ENCODE data around the gene SLF2. TPM values are rescaled to one million over a fixed set of nuclear protein-coding genes. Genes with fewer than 3 reads are reported as not detected.

SLF2 gene
- total RNA-seq, 2 donors from 2014 or later, result 31.5 to 38.9 TPM

DNA sequence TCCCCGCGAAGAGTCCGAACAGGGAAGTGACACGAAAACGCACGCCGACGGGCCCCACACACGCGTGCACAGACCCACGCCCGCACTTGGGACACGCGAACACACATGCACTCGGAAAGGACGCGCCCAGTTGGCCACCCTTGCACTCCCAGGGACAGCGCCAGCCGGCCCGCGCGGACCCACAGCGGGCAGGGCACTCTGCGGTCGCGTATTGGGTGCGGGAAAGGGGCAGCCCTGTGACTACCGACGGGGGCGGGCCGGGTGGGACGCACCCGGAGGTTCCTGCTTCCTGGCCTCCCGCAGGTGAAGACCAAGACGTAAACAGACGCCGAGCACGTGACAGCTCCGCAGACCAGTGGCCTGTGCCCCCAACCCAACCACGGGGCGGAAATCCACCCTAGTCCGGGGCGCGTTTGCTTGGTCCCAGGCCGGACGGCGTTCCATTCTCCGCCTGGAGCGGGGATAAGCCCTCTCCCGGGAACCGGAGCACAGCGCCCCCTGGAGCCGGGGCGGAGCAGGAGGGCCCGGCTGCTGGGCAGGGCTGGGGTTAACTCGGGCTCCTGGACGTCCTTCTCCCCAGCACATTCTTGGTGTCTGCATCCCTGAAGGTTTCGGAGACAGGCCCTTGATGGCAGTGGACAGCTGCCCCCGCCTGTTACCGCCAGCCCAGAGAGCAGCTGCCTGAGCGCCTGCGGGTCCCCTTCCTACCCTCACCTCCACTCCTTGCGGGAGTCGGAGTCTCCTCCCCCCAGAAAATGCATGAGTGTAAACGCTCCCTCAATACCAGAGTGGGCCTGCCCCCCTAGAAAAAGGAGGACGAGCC, 84.8 kb downstream of the SLF2 start:
- Mint-ChIP-seq H3K27me3 (ENCODE audit: insufficient read depth) (no peaks in the 10 kb centered on the region), H3K4me1 (peaks cover 39% of the 10 kb centered on the region), H3K4me3 (peak overlapping the region; percentile 67), H3K36me3 (ENCODE audit: low read depth) (peaks cover 11% of the 10 kb centered on the region), H3K27ac (peak overlapping the region; percentile 95), H3K9me3 (no peaks in the 10 kb centered on the region)
- Histone ChIP-seq H3K36me3 (ENCODE audit: control insufficient read depth, insufficient read depth, low read length) (peaks cover 21% of the 10 kb centered on the region), H3K9me3 (ENCODE audit: control insufficient read depth, low read length) (no peaks in the 10 kb centered on the region), H3K27me3 (ENCODE audit: control insufficient read depth, insufficient read depth, low read length, poor library complexity, severe bottlenecking) (no peaks in the 10 kb centered on the region), H3K4me3 (ENCODE audit: low read length) (peak overlapping the region; percentile 88), H3K4me1 (ENCODE audit: control insufficient read depth, insufficient read depth, low read length) (peaks cover 3% of the 10 kb centered on the region), H3K9ac (ENCODE audit: extremely low read depth, low read length, poor library complexity, severe bottlenecking) (peak overlapping the region; percentile 78), H3K27ac (ENCODE audit: low read depth, low read length) (peak overlapping the region; percentile 97)
- peak; percentile 97 for DNase-seq
- TF ChIP-seq, protein P1, sequence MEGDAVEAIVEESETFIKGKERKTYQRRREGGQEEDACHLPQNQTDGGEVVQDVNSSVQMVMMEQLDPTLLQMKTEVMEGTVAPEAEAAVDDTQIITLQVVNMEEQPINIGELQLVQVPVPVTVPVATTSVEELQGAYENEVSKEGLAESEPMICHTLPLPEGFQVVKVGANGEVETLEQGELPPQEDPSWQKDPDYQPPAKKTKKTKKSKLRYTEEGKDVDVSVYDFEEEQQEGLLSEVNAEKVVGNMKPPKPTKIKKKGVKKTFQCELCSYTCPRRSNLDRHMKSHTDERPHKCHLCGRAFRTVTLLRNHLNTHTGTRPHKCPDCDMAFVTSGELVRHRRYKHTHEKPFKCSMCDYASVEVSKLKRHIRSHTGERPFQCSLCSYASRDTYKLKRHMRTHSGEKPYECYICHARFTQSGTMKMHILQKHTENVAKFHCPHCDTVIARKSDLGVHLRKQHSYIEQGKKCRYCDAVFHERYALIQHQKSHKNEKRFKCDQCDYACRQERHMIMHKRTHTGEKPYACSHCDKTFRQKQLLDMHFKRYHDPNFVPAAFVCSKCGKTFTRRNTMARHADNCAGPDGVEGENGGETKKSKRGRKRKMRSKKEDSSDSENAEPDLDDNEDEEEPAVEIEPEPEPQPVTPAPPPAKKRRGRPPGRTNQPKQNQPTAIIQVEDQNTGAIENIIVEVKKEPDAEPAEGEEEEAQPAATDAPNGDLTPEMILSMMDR (conservative IDR thresholded peaks at IDR 0.05), result peak; percentile 94
- WGBS, 2 experiments (ENCODE audit: insufficient coverage in 1 of 2, insufficient read length in 1 of 2), result 0 to 1% methylated on average over 9 to 66 of the region's 66 CpGs

DNA sequence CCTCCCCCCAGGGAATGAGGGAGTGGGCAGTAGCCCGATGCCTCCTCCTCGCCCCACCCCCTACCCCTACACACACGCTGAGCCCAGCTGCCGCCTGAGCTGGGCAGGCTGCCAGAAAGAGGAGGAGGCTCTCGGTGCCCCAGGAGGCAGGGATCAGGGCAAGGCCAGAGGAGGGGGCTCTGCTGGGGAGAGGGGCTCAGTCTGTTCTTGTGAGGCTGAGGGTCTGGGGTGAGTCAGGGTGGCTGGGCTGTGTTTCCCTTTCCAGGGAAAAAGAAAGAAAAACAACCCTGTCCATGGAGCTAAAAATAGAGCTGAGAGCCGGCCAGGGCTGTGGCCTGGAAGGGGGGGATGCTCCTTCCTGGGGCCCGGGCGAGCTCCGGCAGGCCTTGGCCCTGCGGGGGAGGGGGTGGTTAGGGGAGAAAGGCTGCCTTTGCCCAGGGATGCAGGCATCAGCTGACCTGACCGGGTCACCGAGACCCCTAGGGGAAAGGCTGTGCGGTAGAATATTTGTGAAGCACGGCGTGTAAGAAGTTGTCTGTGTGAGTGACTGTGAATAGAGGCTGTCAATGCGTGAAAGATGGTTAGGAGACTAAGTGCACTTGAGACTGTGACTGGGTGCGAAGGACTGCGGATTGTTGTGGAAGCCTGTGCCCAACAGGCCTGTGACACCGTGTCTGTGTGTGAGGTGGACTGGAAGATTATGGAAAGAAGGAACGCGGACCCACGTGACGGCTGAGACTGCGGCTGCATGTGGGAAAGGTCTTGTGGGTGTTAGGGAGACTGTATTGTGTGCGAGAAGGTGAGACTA, 85.6 kb downstream of the SLF2 start:
- TF ChIP-seq, protein P1 (conservative IDR thresholded peaks at IDR 0.05), result no peak
- Histone ChIP-seq H3K36me3 (ENCODE audit: control insufficient read depth, insufficient read depth, low read length) (peaks cover 25% of the 10 kb centered on the region), H3K27me3 (ENCODE audit: control insufficient read depth, insufficient read depth, low read length, poor library complexity, severe bottlenecking) (no peaks in the 10 kb centered on the region), H3K4me3 (ENCODE audit: low read length) (peak overlapping the region; percentile 88), H3K9me3 (ENCODE audit: control insufficient read depth, low read length) (no peaks in the 10 kb centered on the region), H3K9ac (ENCODE audit: extremely low read depth, low read length, poor library complexity, severe bottlenecking) (peak overlapping the region; percentile 78), H3K4me1 (ENCODE audit: control insufficient read depth, insufficient read depth, low read length) (peaks cover 3% of the 10 kb centered on the region), H3K27ac (ENCODE audit: low read depth, low read length) (peak overlapping the region; percentile 97)
- peak overlapping the region; percentile 91 for H3K27ac Mint-ChIP-seq
- whole genome bisulfite sequencing, 2 experiments (ENCODE audit: insufficient coverage in 1 of 2, insufficient read length in 1 of 2), result 12 to 19% methylated on average over 10 to 25 of the region's 25 CpGs
- H3K4me3 Mint-ChIP-seq, result peak overlapping the region; percentile 67
- peaks cover 12% of the 10 kb centered on the region for H3K36me3 Mint-ChIP-seq (ENCODE audit: low read depth)
- no peaks in the 10 kb centered on the region for H3K9me3 Mint-ChIP-seq
- peaks cover 39% of the 10 kb centered on the region for H3K4me1 Mint-ChIP-seq
- H3K27me3 Mint-ChIP-seq (ENCODE audit: insufficient read depth), result no peaks in the 10 kb centered on the region
- DNase-seq, result peak; percentile 89

- no peaks in the 10 kb centered on the region for H3K9me3 Mint-ChIP-seq
- Histone ChIP-seq H3K9ac (ENCODE audit: extremely low read depth, low read length, poor library complexity, severe bottlenecking) (peak overlapping the region; percentile 78), H3K36me3 (ENCODE audit: control insufficient read depth, insufficient read depth, low read length) (peaks cover 25% of the 10 kb centered on the region), H3K4me3 (ENCODE audit: low read length) (peak overlapping the region; percentile 88), H3K4me1 (ENCODE audit: control insufficient read depth, insufficient read depth, low read length) (peaks cover 3% of the 10 kb centered on the region), H3K27ac (ENCODE audit: low read depth, low read length) (peak overlapping the region; percentile 97), H3K27me3 (ENCODE audit: control insufficient read depth, insufficient read depth, low read length, poor library complexity, severe bottlenecking) (no peaks in the 10 kb centered on the region), H3K9me3 (ENCODE audit: control insufficient read depth, low read length) (no peaks in the 10 kb centered on the region)
- WGBS, 2 experiments (ENCODE audit: insufficient coverage in 1 of 2, insufficient read length in 1 of 2), result 1 to 16% methylated on average over 9 to 83 of the region's 83 CpGs
- peak overlapping the region; percentile 91 for H3K27ac Mint-ChIP-seq
- DNase-seq, result peak; percentile 92
- H3K4me1 Mint-ChIP-seq, result peaks cover 37% of the 10 kb centered on the region
- peak overlapping the region; percentile 67 for H3K4me3 Mint-ChIP-seq
- peaks cover 12% of the 10 kb centered on the region for H3K36me3 Mint-ChIP-seq (ENCODE audit: low read depth)
- TF ChIP-seq, protein P1 (conservative IDR thresholded peaks at IDR 0.05), result peak; percentile 95
- H3K27me3 Mint-ChIP-seq (ENCODE audit: insufficient read depth), result no peaks in the 10 kb centered on the region
Observed at GRCh38 chr10:100998991-100999741, 86.4 kb downstream of the SLF2 start.
